ENCODE data around the gene CLDN4.

Gene CLDN4

DNA sequence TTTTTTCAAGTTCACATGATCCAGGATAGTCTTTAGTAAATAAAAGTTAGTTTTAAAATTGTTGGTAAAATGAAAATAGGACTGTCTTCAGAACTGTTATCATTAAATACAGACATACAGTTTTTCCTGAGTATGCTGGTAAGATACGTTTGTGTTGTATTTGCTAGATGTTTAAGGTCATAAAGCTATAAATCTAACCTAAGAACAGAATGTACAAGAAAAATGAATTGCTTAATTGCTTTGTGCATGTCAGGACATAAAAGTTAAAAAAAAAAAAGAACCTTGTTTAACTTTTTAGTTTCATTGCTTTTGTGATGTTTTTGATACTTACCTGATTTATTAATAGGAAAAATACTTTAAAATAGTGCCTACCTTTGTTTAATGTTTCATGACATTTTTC lies 29.2 kb upstream of the CLDN4 start:
- TF ChIP-seq, protein P1, sequence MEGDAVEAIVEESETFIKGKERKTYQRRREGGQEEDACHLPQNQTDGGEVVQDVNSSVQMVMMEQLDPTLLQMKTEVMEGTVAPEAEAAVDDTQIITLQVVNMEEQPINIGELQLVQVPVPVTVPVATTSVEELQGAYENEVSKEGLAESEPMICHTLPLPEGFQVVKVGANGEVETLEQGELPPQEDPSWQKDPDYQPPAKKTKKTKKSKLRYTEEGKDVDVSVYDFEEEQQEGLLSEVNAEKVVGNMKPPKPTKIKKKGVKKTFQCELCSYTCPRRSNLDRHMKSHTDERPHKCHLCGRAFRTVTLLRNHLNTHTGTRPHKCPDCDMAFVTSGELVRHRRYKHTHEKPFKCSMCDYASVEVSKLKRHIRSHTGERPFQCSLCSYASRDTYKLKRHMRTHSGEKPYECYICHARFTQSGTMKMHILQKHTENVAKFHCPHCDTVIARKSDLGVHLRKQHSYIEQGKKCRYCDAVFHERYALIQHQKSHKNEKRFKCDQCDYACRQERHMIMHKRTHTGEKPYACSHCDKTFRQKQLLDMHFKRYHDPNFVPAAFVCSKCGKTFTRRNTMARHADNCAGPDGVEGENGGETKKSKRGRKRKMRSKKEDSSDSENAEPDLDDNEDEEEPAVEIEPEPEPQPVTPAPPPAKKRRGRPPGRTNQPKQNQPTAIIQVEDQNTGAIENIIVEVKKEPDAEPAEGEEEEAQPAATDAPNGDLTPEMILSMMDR (conservative IDR thresholded peaks at IDR 0.05; ENCODE audit: low read depth), result no peak
- H3K27ac ChIP-seq, result no peak overlapping the region
- CTCF ChIA-PET, result interaction anchor here (0.6 kb wide), 1 partner anchor 10 kb away, joined by 3 read pairs; no protein-coding TSS in a partner anchor
- DNase-seq (ENCODE audit: low spot score), result no peak
- POLR2A ChIA-PET (ENCODE audit: low non-redundant PET), result no interaction called here

DNA sequence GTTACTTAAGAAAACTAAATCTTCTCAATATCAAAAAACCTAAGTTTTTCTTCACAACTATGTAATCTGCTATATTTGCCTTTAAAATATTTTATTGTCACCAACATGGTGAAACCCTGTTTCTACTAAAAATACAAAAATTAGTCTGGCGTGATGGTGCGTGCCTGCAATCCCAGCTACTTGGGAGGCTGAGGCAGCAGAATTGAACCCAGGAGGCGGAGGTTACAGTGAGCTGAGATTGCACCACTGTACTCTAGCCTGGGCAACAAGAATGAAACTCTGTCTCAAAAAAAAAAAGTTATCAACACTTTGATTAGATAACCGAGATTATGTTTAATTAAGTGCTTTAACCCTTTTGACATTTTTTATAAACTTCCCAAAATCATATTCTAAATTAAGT lies 28.3 kb upstream of the CLDN4 start:
- CTCF ChIA-PET, result no interaction called here
- POLR2A ChIA-PET (ENCODE audit: low non-redundant PET), result interaction anchor here (0.6 kb wide), 1 partner anchor 20 kb away, joined by 4 read pairs; no protein-coding TSS in a partner anchor
- no peak for DNase-seq (ENCODE audit: low spot score)
- TF ChIP-seq, protein P1 (conservative IDR thresholded peaks at IDR 0.05; ENCODE audit: low read depth), result no peak
- H3K27ac ChIP-seq, result peak overlapping the region; percentile 36; the same call in 1 of the 2 replicates

DNA sequence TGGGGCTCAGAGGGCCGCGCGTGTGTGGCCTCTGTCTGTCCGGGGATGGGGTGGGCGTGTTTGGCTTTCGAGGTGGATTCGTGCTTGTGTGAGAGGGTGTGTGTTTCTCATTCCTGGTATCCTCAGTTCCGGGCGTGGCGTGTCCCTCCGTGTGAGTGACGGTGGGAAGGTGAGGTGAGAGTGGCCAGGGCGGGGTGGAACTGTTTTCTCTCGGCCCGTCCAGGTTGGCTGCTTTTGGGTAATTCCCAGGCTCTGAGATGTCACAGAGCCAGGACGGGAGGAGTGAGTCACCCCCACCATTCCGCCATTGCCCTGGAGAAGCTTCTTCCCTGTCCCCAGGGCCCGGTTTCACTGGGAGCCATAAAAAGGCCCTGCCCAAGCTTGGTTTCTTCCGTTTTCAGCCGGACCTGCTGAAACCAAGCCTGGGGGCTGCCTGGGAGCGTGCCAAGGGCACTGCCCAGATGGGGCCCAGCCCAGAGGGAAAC lies 21.3 kb upstream of the CLDN4 start:
- peak overlapping the region; percentile 84 for H3K27ac ChIP-seq
- TF ChIP-seq, protein P1 (conservative IDR thresholded peaks at IDR 0.05; ENCODE audit: low read depth), result no peak
- ChIA-PET CTCF (no interaction called here), POLR2A (ENCODE audit: low non-redundant PET) (interaction anchor here (0.6 to 0.7 kb wide), 2 partner anchors 22 to 33 kb away, joined by 3 to 4 read pairs; partner anchors contain the start of gene METTL27)
- no peak for DNase-seq (ENCODE audit: low spot score)

DNA sequence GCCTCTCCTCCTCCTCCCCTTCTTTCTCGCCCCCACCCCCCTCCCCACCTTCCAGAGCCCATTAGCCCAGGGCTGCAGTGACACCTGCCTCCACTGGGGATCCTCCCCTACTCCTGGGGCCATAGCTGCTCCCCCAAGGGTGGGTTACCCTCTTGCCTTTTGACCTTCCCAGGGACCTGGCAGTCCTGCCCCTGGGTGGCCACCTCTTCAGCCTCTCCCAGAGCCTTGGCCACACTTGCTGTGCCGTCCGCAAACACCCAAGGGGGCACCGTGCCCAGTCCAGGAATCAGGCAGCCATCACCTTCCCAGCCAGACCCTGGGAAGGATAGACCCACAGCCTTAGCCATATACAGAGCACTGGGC lies 19.8 kb upstream of the CLDN4 start:
- CTCF ChIA-PET, result interaction anchor here (0.6 to 0.8 kb wide), 2 partner anchors 10 to 34 kb away, joined by 3 to 6 read pairs; no protein-coding TSS in a partner anchor
- POLR2A ChIA-PET (ENCODE audit: low non-redundant PET), result no interaction called here
- TF ChIP-seq, protein P1 (conservative IDR thresholded peaks at IDR 0.05; ENCODE audit: low read depth), result no peak
- DNase-seq (ENCODE audit: low spot score), result no peak
- peak overlapping the region; percentile 84; the same call in 1 of the 2 replicates for H3K27ac ChIP-seq

DNA sequence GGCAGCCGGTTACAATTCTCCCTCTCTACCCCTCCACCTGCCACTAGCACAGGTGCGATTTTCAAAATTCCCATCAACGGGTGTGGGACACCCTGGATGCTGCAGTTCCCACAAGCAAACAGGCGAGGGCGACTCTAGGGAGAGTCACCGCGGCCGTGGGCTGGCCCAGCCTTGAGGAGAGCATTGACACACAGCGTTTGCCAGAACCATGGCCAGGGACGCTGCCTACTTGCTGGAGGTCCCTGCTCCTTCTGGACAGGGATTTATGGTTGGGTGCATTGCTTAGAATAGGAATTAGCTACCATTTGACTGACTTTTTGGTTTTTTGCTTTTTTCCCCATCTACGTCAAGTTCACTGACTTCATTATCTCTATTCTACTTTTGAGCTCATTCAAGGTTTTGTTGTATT lies 19.0 kb upstream of the CLDN4 start:
- H3K27ac ChIP-seq, result no peak overlapping the region
- no peak for DNase-seq (ENCODE audit: low spot score)
- POLR2A ChIA-PET (ENCODE audit: low non-redundant PET), result no interaction called here
- TF ChIP-seq, protein P1 (conservative IDR thresholded peaks at IDR 0.05; ENCODE audit: low read depth), result peak; percentile 72
- CTCF ChIA-PET, result interaction anchor here (0.6 kb wide), 1 partner anchor 178 kb away, joined by 3 read pairs; no protein-coding TSS in a partner anchor

DNA sequence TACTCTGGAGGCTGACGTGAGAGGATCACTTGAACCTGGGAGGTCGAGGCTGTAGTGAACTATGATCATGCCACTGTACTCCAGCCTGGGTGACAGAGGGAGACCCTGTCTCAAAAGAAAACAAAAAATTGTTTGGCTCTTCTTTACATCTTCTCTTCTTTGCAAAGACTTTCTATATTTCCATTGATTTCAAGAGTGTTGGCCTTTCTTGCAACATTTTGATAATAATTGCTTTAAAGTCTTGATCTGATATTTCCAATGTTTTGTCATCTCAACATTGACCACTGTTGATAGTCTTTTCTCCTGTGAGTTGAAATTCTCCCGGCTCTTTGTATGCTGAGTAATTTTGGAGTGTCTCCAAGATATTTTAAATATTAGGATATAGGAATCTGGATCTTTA lies 17.8 kb upstream of the CLDN4 start:
- H3K27ac ChIP-seq, result no peak overlapping the region
- CTCF ChIA-PET, result no interaction called here
- no peak for DNase-seq (ENCODE audit: low spot score)
- TF ChIP-seq, protein P1 (conservative IDR thresholded peaks at IDR 0.05; ENCODE audit: low read depth), result no peak
- POLR2A ChIA-PET (ENCODE audit: low non-redundant PET), result no interaction called here

Measured in RWPE1 (cell line).